Adrenal gland (tissue), 5 donors: ENCODE results near the gene PRR33.

Source experiments
- CTCF ChIP-seq, 6 experiments: fragments of 450-650 bp in 4 of 6; fragments of 200-600 bp in 2 of 6; sonication (generic) in 1 of 6; IDR thresholded peaks; 1 replicate in 5 of 6; 2 replicates in 1 of 6; pipeline versions ENCODE4 v1.5.1 to v1.8.0; 2016 to 2021; ENCODE audit warnings: antibody characterized with exemption in 6 of 6, mild to moderate bottlenecking in 2 of 6, moderate library complexity in 1 of 6
- POLR2A ChIP-seq, 2 donors: fragments of 450-650 bp; IDR thresholded peaks; one replicate each; pipeline ENCODE4 v1.6.1; 2017; ENCODE audit warnings: antibody characterized with exemption in 2 of 2, mild to moderate bottlenecking in 2 of 2, moderate library complexity in 1 of 2
- donor health status: DM: no; HTN: no; CAD: no.

DNA sequence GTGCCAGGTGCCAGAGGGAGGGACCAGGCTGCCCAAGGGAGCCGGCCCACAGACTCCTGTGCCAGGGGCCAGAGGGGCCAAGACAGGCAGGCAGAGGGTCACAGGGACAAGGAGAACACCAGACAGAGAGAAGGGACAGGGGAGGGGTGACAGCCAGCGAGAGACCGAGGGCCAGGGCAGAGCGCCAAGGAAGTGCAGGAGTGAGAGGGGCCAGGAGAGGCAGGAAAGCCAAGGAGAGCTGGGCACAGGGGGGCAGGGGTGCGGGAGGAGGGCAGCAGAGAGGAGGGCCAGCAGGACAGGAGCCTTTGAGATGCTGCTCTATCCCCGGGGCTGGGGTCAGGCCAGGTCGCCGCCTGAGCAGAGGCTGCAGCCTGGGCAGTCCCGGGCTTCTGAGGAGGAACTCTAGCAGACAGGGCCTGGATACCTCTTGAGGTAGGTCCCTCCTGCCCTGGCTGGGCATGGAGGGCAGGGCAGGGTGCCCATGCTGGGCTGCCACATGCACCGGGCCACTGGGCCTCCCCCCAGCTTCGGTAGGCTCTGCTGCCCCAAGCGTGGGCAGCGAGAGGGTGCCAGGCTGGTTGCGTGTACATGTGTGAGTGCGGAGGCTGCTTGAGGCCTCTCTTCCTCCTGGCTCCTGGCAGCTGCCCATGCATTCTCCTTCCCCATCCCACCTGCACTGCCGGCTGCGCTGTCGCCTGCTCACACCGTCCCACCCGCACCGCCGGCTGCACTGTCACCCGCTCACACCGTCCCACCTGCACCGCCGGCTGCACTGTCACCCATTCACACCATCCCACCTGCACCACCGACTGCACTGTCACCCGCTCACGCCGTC, 26.6 kb downstream of the PRR33 start:
- TF ChIP-seq CTCF (IDR thresholded peaks at IDR 0.05) = no peak
- TF ChIP-seq POLR2A (IDR thresholded peaks at IDR 0.05) = peak in 1 of 2 donors; percentile 60
